HS-5 (cell line): ENCODE results near the gene RNF19B.
"Not testable (repeated sequence)": the region's sequence is repeated elsewhere in the genome, so short reads cannot be mapped to it uniquely, and the experiment has no call there.

Experiments
- DNase-seq: peaks from one replicate; pipeline ENCODE4 v3.0.0-alpha.2; 2012; ENCODE audit warnings: low read depth

Gene RNF19B

GRCh38 chr1:32928285-32928684, 36.3 kb downstream of the RNF19B start:
- no peak for DNase-seq

DNA sequence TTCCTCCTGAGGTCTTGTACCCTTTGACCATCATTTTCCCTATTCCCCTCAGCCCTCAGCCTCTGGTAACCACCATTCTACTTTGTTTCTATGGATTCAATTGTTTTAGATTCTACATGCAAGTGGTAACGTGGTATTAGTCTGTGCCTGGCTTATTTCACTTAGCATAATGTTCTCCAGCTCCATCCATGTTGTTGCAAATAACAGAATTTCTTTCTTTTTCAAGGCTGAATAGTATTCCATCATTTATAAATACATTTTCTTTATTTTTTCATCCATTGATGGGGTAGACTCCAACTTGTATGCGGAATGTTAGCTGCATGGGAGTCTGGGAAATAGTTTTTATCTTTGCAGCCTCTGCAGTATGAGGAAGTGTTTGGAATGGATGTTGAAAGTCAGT, 37.2 kb downstream of the RNF19B start:
- no peak for DNase-seq

DNA sequence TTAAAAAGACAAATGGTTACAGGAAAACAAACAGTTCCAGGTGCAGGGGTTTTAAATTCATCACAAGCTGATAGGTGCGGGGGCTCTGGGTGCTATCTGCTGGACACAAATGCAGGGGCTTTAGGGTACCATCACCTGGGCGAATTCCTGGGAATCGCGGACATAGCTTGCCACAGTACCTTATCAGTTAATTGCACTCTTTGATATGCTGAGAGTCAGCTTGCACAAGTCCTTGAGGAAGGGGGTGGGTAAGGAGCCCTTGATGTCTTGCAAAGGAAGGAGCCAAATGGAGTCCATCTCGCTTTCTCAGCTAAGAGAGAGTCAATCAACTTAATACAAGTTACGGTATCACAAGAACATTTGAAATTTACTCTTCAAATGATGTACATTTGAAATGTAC, 38.0 kb downstream of the RNF19B start:
- no peak for DNase-seq

DNA sequence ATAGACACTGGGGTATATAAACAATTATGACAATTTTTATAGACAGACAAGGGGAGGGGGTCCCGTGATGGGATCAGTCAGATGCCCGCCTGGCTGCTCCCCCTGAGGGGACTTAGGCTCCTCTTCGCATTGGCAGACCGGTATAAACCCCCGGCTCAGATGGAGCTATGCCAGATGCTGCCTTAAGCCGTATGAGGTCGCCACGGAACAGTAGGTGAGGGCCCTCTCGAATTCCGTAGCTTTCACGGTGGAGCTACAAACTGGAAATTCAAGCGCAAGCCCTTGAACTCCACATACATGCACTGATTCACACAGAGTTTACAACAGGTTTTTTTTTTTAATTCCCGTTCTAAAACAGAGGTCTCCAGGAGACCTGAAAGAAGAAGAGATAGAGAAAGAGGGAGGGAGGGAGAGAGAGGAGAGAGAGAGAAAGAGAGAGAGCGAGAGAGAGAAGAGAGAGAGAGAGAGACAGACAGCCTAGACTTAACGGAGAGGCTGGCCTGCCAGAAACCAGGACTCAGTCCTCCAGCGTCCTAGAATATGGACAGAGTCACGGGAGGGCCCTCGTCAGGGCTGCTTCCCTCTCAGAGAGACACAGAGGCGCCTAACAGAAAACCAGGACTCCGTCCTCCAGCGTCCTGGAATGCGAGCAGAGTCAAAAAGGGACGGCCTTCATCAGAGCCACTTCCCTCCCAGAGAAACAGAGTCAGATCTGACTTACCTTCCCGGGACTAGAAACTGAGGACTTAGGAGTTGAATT, 39.0 kb downstream of the RNF19B start:
- no peak for DNase-seq

GRCh38 chr1:32924881-32925344, 39.7 kb downstream of the RNF19B start:
- no peak for DNase-seq

- no peak for DNase-seq
Measured at GRCh38 chr1:32920833-32921232, 43.8 kb downstream of the RNF19B start.

DNA sequence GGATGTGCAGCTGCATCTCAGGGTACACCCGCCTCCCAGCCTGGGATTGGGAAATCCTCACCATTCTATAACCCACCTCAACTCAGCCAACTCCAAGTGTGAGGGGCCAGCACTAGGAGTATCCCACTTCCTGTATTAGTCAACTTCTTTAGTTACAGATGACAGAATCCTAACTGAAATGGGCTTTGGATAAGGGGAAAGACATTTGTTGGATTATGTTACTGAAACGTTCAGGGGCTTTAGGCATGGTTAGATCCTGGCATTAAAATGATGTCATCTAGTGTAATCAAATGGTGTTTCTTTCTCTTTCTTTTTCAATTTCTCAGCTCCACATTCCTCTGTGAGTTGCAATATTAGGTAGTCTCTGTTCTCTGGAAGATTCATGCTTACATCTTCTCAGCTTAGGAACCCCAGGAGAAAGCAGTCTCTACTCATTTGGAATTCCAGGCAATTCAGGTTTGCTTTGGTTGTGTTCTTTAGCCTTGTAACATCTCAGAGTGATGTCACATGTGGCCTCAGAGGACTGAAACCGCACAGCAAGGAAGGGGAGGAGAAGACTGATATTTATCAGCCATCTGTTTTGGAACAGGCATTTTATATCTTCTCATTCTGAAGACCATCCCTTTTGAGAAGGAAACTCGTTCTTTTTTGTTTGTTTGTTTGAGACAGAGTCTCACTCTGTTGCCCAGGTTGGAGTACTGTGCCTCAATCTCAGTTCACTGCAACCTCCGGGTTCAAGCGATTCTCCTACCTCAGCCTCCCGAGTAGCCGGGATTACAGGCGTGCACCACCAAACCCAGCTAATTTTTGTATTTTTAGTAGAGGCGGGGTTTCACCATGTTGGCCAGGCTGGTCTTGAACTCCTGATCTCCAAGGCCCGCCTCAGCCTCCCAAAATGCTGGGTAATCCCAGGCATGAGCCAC, 44.5 kb downstream of the RNF19B start:
- peak; percentile 34 for DNase-seq

GRCh38 chr1:32918179-32918578, 46.4 kb downstream of the RNF19B start:
- no peak for DNase-seq

- DNase-seq: no peak
Measured at GRCh38 chr1:32917521-32917920, 47.1 kb downstream of the RNF19B start.

DNA sequence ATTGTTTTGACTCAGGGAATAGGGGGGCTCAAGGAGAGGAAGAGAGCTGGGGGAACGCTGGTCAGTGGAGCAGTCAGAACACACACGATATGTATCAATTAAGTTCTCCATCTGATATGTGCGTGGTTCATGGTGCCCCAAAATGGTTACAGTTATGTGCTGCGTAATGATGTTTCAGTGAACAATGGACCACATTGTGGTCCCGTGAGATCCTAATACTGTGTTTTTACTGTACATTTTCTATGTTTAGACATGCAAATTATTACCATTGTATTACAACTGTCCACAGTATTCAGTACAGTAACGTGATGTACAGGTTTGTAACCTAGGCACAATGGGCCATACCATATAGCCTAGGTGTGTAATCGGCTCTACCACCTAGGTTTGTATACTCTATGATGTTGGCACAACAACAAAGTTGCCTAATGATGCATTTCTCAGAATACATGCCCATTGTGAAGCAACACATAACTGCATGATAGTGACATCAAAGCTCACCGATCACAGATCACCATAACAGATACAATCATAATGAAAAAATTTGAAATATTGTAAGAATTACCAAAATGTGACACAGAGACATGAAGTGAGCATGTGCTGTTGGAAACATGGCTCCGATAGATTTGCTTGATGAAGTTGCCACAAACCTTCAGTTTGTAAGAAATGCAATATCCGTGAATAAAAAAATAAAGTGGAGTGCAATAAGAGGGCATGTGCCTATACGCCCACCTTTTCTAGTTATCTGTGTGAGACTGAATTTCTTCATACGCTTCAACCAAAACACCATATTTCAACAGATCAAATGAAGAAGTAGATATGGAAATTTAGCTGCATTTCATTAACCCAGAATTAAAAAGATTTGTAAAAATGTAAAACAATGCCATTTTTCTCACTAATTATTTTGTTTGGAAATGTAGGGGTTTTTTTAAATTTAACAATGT, 48.6 kb downstream of the RNF19B start:
- DNase-seq: peak; percentile 32

GRCh38 chr1:32910319-32910718, 54.3 kb downstream of the RNF19B start:
- no peak for DNase-seq

- no peak for DNase-seq
Measured at GRCh38 chr1:32907435-32907834, 57.2 kb downstream of the RNF19B start.

- DNase-seq: no peak
Measured at GRCh38 chr1:32906654-32907053, 58.0 kb downstream of the RNF19B start.

GRCh38 chr1:32905588-32905987, 59.0 kb downstream of the RNF19B start:
- DNase-seq: not testable (repeated sequence)

GRCh38 chr1:32904797-32905196, 59.8 kb downstream of the RNF19B start:
- no peak for DNase-seq

- no peak for DNase-seq
Measured at GRCh38 chr1:32903991-32904785, 60.4 kb downstream of the RNF19B start.

- no peak for DNase-seq
Measured at GRCh38 chr1:32902535-32902920, 62.1 kb downstream of the RNF19B start.

GRCh38 chr1:32901823-32902534, 62.6 kb downstream of the RNF19B start:
- no peak for DNase-seq

- DNase-seq: no peak
Measured at GRCh38 chr1:32900956-32901822, 63.4 kb downstream of the RNF19B start, which contains the start of gene TMEM54. Gene TMEM54 (minus strand): TSS chr1:32901389. CDS start chr1:32901238, 151 bp downstream.
